ENCODE measurements around the gene ZFAND3.

The ZFAND3 gene

GRCh38 chr6:38179794-38180430 is 360.4 kb downstream of the ZFAND3 start:
- Histone ChIP-seq H3K9me2 (replicated peaks; ENCODE audit: insufficient read depth, low read length) (no peaks in the 10 kb centered on the region), H3K9me3 (replicated peaks; ENCODE audit: insufficient read depth, low read length) (no peaks in the 10 kb centered on the region), H3K27ac (ENCODE audit: low read length) (no peak overlapping the region), H3K4me1 (ENCODE audit: low read length) (no peaks in the 10 kb centered on the region), H3K4me3 (ENCODE audit: low read length) (no peak overlapping the region), H3K36me3 (replicated peaks; ENCODE audit: insufficient read depth, low read length) (no peaks in the 10 kb centered on the region), H4K20me1 (ENCODE audit: insufficient read depth, low read length) (no peaks in the 10 kb centered on the region), H3K9ac (ENCODE audit: low read length) (no peak overlapping the region), H3K4me2 (ENCODE audit: low read depth, low read length) (no peak overlapping the region), H2AFZ (ENCODE audit: low read length) (no peak overlapping the region), H3K79me2 (ENCODE audit: low read length) (no peaks in the 10 kb centered on the region), H3F3A (ENCODE audit: insufficient read depth, low read length) (no peaks in the 10 kb centered on the region), H3K27me3 (replicated peaks; ENCODE audit: insufficient read depth, low read length) (no peaks in the 10 kb centered on the region)
- DNase-seq = no peak
- TF ChIP-seq CTCF (IDR thresholded peaks at IDR 0.05; ENCODE audit: low read length) = no peak
- no peak for TF ChIP-seq EZH2phosphoT487 (IDR thresholded peaks at IDR 0.05; ENCODE audit: low read length)
- no peak for TF ChIP-seq EZH2 (optimal IDR thresholded peaks at IDR 0.05; ENCODE audit: low read depth, low read length)

GRCh38 chr6:38180586-38180985 is 361.1 kb downstream of the ZFAND3 start:
- Histone ChIP-seq H3K27ac (ENCODE audit: low read length) (no peak overlapping the region), H3K4me1 (ENCODE audit: low read length) (no peaks in the 10 kb centered on the region), H3K79me2 (ENCODE audit: low read length) (no peaks in the 10 kb centered on the region), H3K4me2 (ENCODE audit: low read depth, low read length) (no peak overlapping the region), H3K9me3 (replicated peaks; ENCODE audit: insufficient read depth, low read length) (no peaks in the 10 kb centered on the region), H3K9me2 (replicated peaks; ENCODE audit: insufficient read depth, low read length) (no peaks in the 10 kb centered on the region), H4K20me1 (ENCODE audit: insufficient read depth, low read length) (no peaks in the 10 kb centered on the region), H3K36me3 (replicated peaks; ENCODE audit: insufficient read depth, low read length) (no peaks in the 10 kb centered on the region), H3K9ac (ENCODE audit: low read length) (no peak overlapping the region), H3F3A (ENCODE audit: insufficient read depth, low read length) (no peaks in the 10 kb centered on the region), H2AFZ (ENCODE audit: low read length) (no peak overlapping the region), H3K4me3 (ENCODE audit: low read length) (no peak overlapping the region), H3K27me3 (replicated peaks; ENCODE audit: insufficient read depth, low read length) (no peaks in the 10 kb centered on the region)
- DNase-seq = no peak
- TF ChIP-seq CTCF (IDR thresholded peaks at IDR 0.05; ENCODE audit: low read length) (no peak), EZH2 (optimal IDR thresholded peaks at IDR 0.05; ENCODE audit: low read depth, low read length) (no peak), EZH2phosphoT487 (IDR thresholded peaks at IDR 0.05; ENCODE audit: low read length) (no peak)

GRCh38 chr6:38182426-38182825 is 362.9 kb downstream of the ZFAND3 start:
- H3K27me3 ChIP-seq (replicated peaks; ENCODE audit: insufficient read depth, low read length) = no peaks in the 10 kb centered on the region
- no peaks in the 10 kb centered on the region for H4K20me1 ChIP-seq (ENCODE audit: insufficient read depth, low read length)
- no peaks in the 10 kb centered on the region for H3K9me2 ChIP-seq (replicated peaks; ENCODE audit: insufficient read depth, low read length)
- H2AFZ ChIP-seq (ENCODE audit: low read length) = no peak overlapping the region
- TF ChIP-seq CTCF (IDR thresholded peaks at IDR 0.05; ENCODE audit: low read length) (no peak), EZH2 (optimal IDR thresholded peaks at IDR 0.05; ENCODE audit: low read depth, low read length) (no peak), EZH2phosphoT487 (IDR thresholded peaks at IDR 0.05; ENCODE audit: low read length) (no peak)
- no peaks in the 10 kb centered on the region for H3K9me3 ChIP-seq (replicated peaks; ENCODE audit: insufficient read depth, low read length)
- no peak for DNase-seq
- H3K79me2 ChIP-seq (ENCODE audit: low read length) = no peaks in the 10 kb centered on the region
- no peaks in the 10 kb centered on the region for H3K36me3 ChIP-seq (replicated peaks; ENCODE audit: insufficient read depth, low read length)
- H3K4me3 ChIP-seq (ENCODE audit: low read length) = no peak overlapping the region
- H3K4me2 ChIP-seq (ENCODE audit: low read depth, low read length) = no peak overlapping the region
- H3K4me1 ChIP-seq (ENCODE audit: low read length) = no peaks in the 10 kb centered on the region
- H3F3A ChIP-seq (ENCODE audit: insufficient read depth, low read length) = no peaks in the 10 kb centered on the region
- no peak overlapping the region for H3K27ac ChIP-seq (ENCODE audit: low read length)
- H3K9ac ChIP-seq (ENCODE audit: low read length) = no peak overlapping the region
